ENCODE data around the gene DCHS1. TPM values are rescaled to one million over a fixed set of nuclear protein-coding genes. Genes with fewer than 3 reads are reported as not detected.

Gene DCHS1
- total and polyA plus RNA-seq, 9 of the 15 experiments (the other 6 are each of a cell fraction or from before 2014, with no cell fraction given): 0.04 to 0.49 (median 0.14) TPM; not detected in 2

GRCh38 chr11:6635082-6635932, 20.3 kb downstream of the DCHS1 start (continued):
- TF ChIP-seq ZNF699 (CRISPR knock-in tag; IDR thresholded peaks at IDR 0.05; ENCODE audit: insufficient replicate concordance) (no peak), HOMEZ (CRISPR knock-in tag; IDR thresholded peaks at IDR 0.05) (no peak), ZNF77 (CRISPR knock-in tag; IDR thresholded peaks at IDR 0.05) (no peak), ZNF584 (CRISPR knock-in tag; IDR thresholded peaks at IDR 0.05; ENCODE audit: low read depth) (peak; percentile 56; the same call in 1 of the 2 replicates), CTBP1 (IDR thresholded peaks at IDR 0.05; ENCODE audit: borderline replicate concordance) (peak; percentile 24; the same call in 1 of the 2 replicates), HSF4 (CRISPR knock-in tag; IDR thresholded peaks at IDR 0.05; ENCODE audit: borderline replicate concordance) (no peak), CCNT2 (IDR thresholded peaks at IDR 0.05; ENCODE audit: borderline replicate concordance, extremely low read depth, insufficient read length, low read depth, low read length) (no peak), ZNF140 (CRISPR knock-in tag; IDR thresholded peaks at IDR 0.05) (no peak), AFF1 (IDR thresholded peaks at IDR 0.05; ENCODE audit: low read depth in 1 of 2, partially characterized antibody in 2 of 2) (no peak), CEBPZ (IDR thresholded peaks at IDR 0.05; ENCODE audit: borderline replicate concordance, low read depth, low read length) (no peak), BRD4 (IDR thresholded peaks at IDR 0.05) (no peak), MEIS2 (IDR thresholded peaks at IDR 0.05; ENCODE audit: partially characterized antibody) (peak; percentile 59), PBX2 (CRISPR knock-in tag; IDR thresholded peaks at IDR 0.05; ENCODE audit: low read depth) (no peak), PBX2 (tag; conservative IDR thresholded peaks at IDR 0.05; ENCODE audit: low read depth) (peak; percentile 43; the same call in 1 of the 2 replicates)

Data from K562 (cell line).